ENCODE measurements around the gene GM2A. TPM values are rescaled to one million over a fixed set of nuclear protein-coding genes. Genes with fewer than 3 reads are reported as not detected.

The GM2A gene
- total RNA-seq, 1 experiment from 2014 or later, result 36.2 TPM

DNA sequence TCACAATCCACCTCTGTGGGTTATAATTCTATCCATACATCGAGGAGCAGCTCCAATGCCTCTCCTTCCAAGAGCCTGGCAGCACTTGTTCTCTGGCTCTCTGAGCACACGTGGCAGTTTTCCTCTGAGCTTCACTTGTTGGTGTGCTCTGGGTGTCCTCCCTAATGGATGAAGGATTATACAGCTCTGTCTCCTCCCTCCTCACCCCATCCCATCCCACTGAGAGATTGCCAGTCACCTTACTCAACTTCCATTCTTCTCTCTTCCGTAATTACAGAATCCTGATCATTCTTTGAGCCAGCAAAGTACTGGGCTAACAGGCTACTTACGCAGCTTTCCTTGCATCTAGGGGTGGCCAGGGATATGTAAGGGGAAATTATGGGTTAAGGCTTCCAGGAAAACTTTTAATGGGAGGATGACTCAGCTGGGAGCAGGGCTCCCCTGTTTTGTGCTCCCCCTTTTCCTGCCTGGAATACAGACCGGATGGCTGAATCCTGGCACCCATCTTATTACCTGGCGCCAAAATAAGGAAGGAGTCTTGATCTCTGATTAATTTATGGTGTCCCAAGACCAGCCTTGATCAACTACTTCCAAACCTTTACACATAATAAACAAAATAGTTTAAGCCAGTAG, 22.8 kb upstream of the GM2A start:
- Mint-ChIP-seq H3K4me3 (no peak overlapping the region), H3K27me3 (ENCODE audit: low read depth) (no peaks in the 10 kb centered on the region), H3K27ac (no peak overlapping the region), H3K4me1 (peaks cover 6% of the 10 kb centered on the region), H3K9me3 (0 out of 2 replicates have a peak, but pooled peaks cover 4% of the 10 kb centered on the region), H3K36me3 (no peaks in the 10 kb centered on the region)
- TF ChIP-seq PRRX2 (CRISPR knock-in tag; IDR thresholded peaks at IDR 0.05) (no peak), NFYB (CRISPR knock-in tag; conservative IDR thresholded peaks at IDR 0.05; ENCODE audit: low read depth) (no peak), ZBTB21 (CRISPR knock-in tag; IDR thresholded peaks at IDR 0.05; ENCODE audit: borderline replicate concordance) (no peak), KAT7 (CRISPR knock-in tag; IDR thresholded peaks at IDR 0.05; ENCODE audit: borderline replicate concordance) (no peak), HMGA2 (CRISPR knock-in tag; IDR thresholded peaks at IDR 0.05) (no peak), TEAD4 (CRISPR knock-in tag; IDR thresholded peaks at IDR 0.05) (no peak), TCF7 (CRISPR knock-in tag; IDR thresholded peaks at IDR 0.05; ENCODE audit: low read depth) (no peak)
- TF ChIP-seq, protein P1, sequence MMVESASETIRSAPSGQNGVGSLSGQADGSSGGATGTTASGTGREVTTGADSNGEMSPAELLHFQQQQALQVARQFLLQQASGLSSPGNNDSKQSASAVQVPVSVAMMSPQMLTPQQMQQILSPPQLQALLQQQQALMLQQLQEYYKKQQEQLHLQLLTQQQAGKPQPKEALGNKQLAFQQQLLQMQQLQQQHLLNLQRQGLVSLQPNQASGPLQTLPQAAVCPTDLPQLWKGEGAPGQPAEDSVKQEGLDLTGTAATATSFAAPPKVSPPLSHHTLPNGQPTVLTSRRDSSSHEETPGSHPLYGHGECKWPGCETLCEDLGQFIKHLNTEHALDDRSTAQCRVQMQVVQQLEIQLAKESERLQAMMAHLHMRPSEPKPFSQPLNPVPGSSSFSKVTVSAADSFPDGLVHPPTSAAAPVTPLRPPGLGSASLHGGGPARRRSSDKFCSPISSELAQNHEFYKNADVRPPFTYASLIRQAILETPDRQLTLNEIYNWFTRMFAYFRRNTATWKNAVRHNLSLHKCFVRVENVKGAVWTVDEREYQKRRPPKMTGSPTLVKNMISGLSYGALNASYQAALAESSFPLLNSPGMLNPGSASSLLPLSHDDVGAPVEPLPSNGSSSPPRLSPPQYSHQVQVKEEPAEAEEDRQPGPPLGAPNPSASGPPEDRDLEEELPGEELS (CRISPR knock-in tag; IDR thresholded peaks at IDR 0.05), result no peak
- TF ChIP-seq, protein P2, sequence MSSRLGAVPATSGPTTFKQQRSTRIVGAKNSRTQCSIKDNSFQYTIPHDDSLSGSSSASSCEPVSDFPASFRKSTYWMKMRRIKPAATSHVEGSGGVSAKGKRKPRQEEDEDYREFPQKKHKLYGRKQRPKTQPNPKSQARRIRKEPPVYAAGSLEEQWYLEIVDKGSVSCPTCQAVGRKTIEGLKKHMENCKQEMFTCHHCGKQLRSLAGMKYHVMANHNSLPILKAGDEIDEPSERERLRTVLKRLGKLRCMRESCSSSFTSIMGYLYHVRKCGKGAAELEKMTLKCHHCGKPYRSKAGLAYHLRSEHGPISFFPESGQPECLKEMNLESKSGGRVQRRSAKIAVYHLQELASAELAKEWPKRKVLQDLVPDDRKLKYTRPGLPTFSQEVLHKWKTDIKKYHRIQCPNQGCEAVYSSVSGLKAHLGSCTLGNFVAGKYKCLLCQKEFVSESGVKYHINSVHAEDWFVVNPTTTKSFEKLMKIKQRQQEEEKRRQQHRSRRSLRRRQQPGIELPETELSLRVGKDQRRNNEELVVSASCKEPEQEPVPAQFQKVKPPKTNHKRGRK (CRISPR knock-in tag; IDR thresholded peaks at IDR 0.05; ENCODE audit: borderline replicate concordance), result no peak
- TF ChIP-seq, protein P3, sequence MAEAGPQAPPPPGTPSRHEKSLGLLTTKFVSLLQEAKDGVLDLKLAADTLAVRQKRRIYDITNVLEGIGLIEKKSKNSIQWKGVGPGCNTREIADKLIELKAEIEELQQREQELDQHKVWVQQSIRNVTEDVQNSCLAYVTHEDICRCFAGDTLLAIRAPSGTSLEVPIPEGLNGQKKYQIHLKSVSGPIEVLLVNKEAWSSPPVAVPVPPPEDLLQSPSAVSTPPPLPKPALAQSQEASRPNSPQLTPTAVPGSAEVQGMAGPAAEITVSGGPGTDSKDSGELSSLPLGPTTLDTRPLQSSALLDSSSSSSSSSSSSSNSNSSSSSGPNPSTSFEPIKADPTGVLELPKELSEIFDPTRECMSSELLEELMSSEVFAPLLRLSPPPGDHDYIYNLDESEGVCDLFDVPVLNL (CRISPR knock-in tag; IDR thresholded peaks at IDR 0.05; ENCODE audit: borderline replicate concordance, low read depth), result no peak
- TF ChIP-seq, protein P4, sequence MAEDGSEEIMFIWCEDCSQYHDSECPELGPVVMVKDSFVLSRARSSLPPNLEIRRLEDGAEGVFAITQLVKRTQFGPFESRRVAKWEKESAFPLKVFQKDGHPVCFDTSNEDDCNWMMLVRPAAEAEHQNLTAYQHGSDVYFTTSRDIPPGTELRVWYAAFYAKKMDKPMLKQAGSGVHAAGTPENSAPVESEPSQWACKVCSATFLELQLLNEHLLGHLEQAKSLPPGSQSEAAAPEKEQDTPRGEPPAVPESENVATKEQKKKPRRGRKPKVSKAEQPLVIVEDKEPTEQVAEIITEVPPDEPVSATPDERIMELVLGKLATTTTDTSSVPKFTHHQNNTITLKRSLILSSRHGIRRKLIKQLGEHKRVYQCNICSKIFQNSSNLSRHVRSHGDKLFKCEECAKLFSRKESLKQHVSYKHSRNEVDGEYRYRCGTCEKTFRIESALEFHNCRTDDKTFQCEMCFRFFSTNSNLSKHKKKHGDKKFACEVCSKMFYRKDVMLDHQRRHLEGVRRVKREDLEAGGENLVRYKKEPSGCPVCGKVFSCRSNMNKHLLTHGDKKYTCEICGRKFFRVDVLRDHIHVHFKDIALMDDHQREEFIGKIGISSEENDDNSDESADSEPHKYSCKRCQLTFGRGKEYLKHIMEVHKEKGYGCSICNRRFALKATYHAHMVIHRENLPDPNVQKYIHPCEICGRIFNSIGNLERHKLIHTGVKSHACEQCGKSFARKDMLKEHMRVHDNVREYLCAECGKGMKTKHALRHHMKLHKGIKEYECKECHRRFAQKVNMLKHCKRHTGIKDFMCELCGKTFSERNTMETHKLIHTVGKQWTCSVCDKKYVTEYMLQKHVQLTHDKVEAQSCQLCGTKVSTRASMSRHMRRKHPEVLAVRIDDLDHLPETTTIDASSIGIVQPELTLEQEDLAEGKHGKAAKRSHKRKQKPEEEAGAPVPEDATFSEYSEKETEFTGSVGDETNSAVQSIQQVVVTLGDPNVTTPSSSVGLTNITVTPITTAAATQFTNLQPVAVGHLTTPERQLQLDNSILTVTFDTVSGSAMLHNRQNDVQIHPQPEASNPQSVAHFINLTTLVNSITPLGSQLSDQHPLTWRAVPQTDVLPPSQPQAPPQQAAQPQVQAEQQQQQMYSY (CRISPR knock-in tag; IDR thresholded peaks at IDR 0.05), result no peak
- TF ChIP-seq, protein P5, sequence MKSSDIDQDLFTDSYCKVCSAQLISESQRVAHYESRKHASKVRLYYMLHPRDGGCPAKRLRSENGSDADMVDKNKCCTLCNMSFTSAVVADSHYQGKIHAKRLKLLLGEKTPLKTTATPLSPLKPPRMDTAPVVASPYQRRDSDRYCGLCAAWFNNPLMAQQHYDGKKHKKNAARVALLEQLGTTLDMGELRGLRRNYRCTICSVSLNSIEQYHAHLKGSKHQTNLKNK (CRISPR knock-in tag; IDR thresholded peaks at IDR 0.05), result no peak
- TF ChIP-seq, protein P6, sequence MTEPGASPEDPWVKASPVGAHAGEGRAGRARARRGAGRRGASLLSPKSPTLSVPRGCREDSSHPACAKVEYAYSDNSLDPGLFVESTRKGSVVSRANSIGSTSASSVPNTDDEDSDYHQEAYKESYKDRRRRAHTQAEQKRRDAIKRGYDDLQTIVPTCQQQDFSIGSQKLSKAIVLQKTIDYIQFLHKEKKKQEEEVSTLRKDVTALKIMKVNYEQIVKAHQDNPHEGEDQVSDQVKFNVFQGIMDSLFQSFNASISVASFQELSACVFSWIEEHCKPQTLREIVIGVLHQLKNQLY (CRISPR knock-in tag; IDR thresholded peaks at IDR 0.05), result no peak
- 0 out of 2 replicates have a peak, but pooled peaks have one; percentile 16 for ATAC-seq
- ChIA-PET CTCF (interaction anchor here (0.6 to 3.3 kb wide), 4 partner anchors 8 to 148 kb away, joined by 3 to 39 read pairs (median 3); no protein-coding TSS in a partner anchor), POLR2A (no interaction called here)
- no peak for DNase-seq (ENCODE audit: low spot score)

DNA sequence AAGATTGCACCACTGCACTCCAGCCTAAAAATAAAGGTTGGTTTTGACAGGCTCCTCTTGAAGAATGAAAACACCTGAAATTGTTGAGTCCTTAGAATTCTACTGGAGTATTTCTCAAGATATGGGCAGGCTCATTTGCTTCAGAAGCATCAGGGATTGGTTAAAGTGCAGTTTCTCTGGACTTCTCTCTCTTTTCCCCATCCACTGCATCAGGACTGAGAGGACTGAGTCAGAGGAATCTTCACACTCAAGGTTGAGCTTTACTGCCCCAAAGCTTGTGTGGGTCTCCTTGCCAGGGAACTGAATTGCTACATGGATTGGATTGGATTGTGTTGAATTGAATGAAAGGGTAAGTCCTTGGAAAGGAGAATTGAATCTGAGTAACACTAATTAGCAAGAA, 21.6 kb upstream of the GM2A start:
- ChIA-PET CTCF (interaction anchor here (1.2 kb wide), 1 partner anchor 85 kb away, joined by 3 read pairs; no protein-coding TSS in a partner anchor), POLR2A (no interaction called here)
- Mint-ChIP-seq H3K4me3 (no peak overlapping the region), H3K36me3 (no peaks in the 10 kb centered on the region), H3K4me1 (no peaks in the 10 kb centered on the region), H3K27ac (no peak overlapping the region), H3K27me3 (ENCODE audit: low read depth) (no peaks in the 10 kb centered on the region), H3K9me3 (0 out of 2 replicates have a peak, but pooled peaks cover 4% of the 10 kb centered on the region)
- DNase-seq (ENCODE audit: low spot score), result no peak
- ATAC-seq, result no peak
- TF ChIP-seq, protein P7, sequence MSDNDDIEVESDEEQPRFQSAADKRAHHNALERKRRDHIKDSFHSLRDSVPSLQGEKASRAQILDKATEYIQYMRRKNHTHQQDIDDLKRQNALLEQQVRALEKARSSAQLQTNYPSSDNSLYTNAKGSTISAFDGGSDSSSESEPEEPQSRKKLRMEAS (CRISPR knock-in tag; IDR thresholded peaks at IDR 0.05), result no peak
- TF ChIP-seq, protein P8, sequence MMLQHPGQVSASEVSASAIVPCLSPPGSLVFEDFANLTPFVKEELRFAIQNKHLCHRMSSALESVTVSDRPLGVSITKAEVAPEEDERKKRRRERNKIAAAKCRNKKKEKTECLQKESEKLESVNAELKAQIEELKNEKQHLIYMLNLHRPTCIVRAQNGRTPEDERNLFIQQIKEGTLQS (CRISPR knock-in tag; conservative IDR thresholded peaks at IDR 0.05), result no peak
- TF ChIP-seq, protein P9, sequence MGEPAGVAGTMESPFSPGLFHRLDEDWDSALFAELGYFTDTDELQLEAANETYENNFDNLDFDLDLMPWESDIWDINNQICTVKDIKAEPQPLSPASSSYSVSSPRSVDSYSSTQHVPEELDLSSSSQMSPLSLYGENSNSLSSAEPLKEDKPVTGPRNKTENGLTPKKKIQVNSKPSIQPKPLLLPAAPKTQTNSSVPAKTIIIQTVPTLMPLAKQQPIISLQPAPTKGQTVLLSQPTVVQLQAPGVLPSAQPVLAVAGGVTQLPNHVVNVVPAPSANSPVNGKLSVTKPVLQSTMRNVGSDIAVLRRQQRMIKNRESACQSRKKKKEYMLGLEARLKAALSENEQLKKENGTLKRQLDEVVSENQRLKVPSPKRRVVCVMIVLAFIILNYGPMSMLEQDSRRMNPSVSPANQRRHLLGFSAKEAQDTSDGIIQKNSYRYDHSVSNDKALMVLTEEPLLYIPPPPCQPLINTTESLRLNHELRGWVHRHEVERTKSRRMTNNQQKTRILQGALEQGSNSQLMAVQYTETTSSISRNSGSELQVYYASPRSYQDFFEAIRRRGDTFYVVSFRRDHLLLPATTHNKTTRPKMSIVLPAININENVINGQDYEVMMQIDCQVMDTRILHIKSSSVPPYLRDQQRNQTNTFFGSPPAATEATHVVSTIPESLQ (CRISPR knock-in tag; IDR thresholded peaks at IDR 0.05), result no peak
- TF ChIP-seq FOXJ3 (CRISPR knock-in tag; IDR thresholded peaks at IDR 0.05; ENCODE audit: borderline replicate concordance), result no peak
- no peak for TF ChIP-seq NR2C2 (CRISPR knock-in tag; IDR thresholded peaks at IDR 0.05)
- no peak for TF ChIP-seq TCF7 (CRISPR knock-in tag; IDR thresholded peaks at IDR 0.05; ENCODE audit: low read depth)
- TF ChIP-seq TEAD4 (CRISPR knock-in tag; IDR thresholded peaks at IDR 0.05), result no peak
- TF ChIP-seq IRF2 (CRISPR knock-in tag; IDR thresholded peaks at IDR 0.05; ENCODE audit: borderline replicate concordance, low read depth), result no peak
- TF ChIP-seq GABPB1 (CRISPR knock-in tag; IDR thresholded peaks at IDR 0.05), result no peak
